OCI-M2 (cell line): ENCODE data around the gene NOS1AP.

Source experiments
- DNase-seq: peaks from one replicate; lab custom pipeline; 2025; ENCODE audit not compliant: unreplicated experiment; lab: John Stamatoyannopoulos, UW

NOS1AP gene

DNA sequence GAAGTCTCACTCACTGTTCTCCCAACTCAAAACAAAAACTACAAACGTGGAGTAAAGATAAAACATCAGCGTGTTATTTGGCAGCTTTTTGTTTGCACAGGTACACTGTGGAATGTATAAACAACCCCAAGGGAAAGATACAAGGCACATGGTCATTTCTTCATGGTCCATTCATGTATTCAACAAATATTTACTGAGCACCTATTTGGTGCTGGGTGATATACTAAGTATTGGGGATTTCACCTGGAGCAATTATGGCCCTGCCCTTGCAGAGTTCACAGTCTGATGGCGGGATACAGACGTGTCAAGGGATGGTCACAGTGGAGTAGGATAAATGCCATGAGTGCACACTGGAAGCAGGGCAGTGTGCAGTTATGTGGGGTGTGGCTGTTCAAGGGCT lies 171.1 kb downstream of the NOS1AP start:
- no peak for DNase-seq

DNA sequence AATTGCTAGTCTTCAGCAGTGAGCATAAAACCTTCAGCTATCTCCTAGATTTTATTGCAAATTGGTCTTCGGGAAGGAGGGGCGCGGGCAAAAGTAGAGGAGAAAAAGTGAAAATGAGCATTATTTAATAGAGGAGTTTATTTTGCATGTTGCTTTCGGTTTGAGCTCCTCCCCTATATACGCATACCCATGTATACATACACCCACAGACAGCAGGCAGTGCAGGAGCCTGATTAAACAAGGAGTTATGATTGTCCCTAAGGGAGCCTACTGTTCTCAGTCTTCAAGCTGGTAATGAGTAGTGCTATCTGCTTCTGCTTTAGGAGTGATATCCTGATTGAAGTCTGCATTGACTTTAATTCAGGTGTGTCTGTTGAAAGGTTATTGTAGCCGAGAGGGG lies 173.3 kb downstream of the NOS1AP start:
- DNase-seq: no peak

DNA sequence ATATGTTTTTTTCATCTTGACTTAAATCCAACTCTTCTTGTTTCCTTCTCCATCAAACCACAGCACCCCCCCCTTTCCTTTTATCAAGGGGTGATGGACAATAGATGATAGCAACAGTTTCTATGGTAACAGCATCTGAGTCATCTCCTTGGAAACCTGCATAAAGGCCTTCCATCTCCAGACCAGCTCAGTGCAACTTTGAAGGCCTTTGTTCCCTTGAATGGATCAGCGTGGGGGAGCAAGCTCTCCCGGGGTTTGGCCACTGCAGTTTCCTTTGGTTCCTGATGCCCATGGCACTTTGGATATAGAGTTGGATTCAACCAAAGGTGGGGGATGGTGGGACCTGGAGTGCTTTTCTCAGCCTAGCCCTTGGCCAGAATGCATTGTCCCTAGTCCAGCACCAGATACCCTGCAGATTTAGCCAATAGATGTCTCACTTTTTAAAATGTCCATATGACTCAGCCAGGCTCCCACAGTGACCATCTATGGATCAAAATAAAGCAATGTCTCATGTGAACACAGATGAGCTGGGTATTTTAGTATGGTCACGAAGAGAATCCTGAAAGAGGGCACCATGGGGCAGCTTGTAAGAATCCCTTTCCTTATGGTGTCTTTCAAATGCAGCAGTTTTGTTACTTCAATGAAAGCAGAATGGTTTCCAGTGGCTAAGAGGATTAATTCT lies 179.5 kb downstream of the NOS1AP start:
- DNase-seq: no peak

DNA sequence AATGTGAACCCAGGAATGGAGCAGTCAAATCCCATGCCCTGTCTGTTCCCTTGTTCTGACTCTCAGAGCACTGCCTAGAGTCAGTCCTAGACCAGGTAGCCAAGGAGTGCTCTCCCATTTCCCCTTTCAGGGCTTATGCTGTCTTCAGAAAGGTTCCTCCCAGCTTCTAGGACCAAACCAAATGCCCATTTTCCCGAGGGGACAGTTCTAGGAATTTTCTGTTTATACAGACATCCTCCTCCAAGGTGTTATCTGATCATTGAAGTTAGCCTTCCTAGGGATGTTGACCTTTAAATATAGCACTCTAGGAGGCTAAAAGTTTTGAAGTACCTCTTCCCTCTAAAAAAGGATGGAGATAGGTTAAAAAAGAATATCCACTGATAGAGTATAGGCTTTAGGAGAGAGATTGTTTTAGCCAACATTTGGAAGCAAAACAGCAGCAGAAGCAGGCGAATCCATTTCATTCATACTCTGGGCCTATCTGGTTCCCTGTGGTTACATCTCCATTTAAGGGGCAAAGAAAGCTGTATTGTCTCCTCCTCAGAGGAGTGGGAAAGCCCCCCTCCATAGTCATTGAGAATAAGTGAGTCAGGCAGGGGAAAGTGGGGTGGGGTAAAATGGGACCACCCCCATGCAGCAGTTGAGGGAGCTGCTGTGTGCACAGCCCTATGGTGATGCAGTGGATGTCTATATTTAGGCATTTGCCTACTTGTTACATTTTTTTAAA lies 180.7 kb downstream of the NOS1AP start:
- no peak for DNase-seq

DNA sequence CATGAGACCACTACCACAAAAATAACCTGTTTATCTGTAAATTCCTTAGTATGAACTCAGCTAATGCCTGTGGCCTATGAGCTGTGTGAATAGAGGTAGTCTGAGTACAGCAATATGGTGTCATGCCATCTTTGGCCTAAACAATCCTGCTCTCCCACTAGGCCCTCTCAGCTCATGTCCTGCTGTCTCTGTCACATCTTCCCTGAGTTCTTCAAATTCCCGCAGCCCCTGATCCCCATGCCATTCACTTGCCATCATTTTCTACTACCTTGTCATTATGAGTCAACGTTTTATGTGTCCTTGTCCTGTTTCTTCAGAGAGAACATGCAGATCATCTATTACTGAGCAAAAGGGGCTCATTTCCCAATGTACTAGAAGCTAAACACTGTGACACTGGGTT lies 181.6 kb downstream of the NOS1AP start:
- DNase-seq: no peak

DNA sequence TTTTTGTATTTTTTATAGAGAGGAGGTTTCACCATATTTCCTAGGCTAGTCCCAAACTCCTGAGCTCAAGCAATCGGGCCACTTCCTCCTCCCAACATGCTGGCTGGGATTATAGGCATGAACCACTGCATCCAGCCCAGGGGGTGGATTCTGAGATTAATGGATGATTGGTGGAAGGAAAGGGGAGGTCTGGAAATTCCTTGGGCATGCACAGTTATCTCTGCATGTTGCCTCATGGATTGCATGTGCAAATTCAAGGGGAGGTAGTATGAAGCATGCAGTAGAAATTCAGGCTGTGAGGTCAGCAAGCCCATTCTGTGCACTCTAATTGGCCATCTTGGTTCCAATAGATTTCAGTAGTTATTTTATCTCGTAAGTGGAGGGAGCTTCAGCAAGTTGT lies 182.7 kb downstream of the NOS1AP start:
- DNase-seq: no peak

DNA sequence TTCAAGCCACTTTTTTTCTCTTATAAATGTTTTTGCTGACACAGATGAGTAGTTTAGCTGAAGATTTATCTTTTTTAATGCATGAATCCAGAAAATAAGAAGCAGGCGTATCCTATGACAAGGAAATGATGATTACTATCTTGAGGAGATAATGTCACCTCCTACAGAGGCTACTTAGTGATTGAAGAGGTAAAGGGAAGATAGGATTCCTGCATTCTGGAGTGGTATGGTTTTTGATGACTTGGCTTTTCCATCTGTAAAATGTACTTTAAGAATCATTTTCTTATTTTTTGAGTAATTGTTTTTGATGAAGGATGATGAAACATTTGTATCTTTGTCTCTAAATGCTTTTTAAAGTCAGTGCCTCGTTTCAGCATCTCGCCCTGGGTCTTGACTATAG lies 184.3 kb downstream of the NOS1AP start:
- DNase-seq: no peak

DNA sequence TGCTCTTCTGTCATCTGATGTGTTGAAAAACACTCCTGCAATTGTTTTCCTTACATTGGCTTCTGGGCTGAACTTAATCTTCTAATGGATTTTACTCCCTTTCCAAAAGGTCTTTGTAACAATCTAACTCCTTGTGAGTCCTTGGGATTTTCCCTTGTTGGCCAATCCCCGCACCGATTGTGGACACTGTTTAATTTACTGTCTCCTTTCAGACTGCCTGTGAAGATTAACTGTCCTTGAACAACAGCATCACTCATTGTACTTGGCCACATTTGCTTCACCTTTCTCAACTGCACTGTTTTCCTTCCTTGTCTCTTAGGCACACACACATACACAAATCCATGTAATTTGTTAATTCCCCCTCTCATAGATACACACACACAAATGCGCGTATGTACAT lies 186.8 kb downstream of the NOS1AP start:
- no peak for DNase-seq

DNA sequence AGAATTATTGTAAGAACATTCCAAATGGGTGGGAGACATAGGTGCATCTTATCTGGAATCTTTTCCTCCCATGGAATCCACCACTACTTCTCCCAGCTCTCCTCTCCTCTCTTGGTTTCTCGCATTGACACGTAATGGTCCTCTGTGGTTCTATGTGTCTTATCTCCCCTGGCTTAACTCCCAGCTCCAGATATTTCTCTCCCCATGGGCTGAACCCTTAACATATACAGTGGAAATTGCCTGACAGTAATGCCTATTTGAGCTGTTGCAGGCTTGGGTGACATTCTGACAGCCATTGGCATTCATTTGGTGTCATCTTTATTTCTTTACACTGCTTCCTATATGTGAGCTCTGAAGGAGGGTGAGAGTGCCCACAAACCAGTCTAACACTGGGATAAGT lies 188.9 kb downstream of the NOS1AP start:
- no peak for DNase-seq

DNA sequence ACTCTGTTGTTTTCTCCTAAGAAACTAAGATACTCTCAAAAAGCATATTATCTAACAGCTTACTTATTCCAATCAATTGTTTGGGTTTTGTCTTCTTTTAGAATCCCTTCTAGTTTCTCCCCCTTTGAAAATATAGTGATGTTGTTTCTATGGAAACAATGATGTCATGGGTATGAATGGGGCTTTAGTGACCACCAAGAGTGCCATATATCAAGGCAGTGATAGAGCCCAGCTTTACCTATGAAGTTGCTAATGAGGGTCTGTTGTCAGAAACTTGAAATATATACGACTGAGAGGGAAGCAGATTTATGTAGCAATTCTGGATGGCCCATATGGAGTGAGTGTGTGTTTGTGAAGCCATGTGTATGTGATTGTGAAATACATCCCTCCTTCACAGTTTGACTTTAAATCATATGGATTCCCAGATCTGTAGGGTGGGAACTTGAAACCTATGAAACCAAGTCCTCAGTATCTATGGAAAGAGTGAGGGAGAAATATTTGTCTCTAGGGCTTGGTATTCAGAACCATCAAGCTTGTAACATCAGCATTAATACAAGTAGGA lies 190.5 kb downstream of the NOS1AP start:
- no peak for DNase-seq

DNA sequence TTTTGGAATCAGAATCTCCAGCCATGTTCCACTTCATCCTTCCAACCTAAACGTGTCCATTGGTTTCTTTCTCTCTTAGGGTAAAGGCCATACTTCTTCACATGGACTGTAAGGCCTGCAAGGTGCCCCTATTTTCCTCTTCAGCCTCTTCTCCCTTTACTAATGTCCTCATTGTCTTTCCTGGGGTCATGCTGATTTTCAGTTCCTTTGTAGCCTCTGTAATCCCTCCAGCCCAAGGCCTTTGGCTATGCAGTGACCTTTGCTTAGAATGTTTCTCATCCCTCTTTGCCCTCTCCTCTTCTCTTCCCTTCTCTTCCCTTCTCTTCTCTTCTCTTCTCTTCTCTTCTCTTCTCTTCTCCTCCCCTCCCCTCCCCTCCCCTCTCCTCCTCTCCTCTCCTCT lies 194.6 kb downstream of the NOS1AP start:
- DNase-seq: no peak

DNA sequence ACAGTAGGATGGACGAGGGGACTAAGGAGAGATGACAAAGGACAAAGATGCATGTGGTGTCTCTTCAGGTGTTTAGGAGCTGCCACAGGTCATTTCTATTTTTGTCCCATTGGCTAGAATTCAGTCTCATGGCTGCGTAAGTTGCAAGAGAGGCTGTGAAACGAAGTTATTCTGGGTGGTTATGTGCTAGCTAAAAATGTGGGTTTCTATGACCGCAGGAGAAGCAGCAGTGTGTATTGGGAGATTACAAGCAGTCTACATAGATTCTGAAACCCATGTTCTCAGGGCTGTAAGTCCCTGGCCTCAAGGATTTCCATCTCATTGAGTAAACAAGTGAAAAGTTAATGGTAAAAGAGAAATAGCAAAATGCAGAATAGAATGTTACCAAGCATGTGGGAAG lies 196.5 kb downstream of the NOS1AP start:
- DNase-seq: no peak

DNA sequence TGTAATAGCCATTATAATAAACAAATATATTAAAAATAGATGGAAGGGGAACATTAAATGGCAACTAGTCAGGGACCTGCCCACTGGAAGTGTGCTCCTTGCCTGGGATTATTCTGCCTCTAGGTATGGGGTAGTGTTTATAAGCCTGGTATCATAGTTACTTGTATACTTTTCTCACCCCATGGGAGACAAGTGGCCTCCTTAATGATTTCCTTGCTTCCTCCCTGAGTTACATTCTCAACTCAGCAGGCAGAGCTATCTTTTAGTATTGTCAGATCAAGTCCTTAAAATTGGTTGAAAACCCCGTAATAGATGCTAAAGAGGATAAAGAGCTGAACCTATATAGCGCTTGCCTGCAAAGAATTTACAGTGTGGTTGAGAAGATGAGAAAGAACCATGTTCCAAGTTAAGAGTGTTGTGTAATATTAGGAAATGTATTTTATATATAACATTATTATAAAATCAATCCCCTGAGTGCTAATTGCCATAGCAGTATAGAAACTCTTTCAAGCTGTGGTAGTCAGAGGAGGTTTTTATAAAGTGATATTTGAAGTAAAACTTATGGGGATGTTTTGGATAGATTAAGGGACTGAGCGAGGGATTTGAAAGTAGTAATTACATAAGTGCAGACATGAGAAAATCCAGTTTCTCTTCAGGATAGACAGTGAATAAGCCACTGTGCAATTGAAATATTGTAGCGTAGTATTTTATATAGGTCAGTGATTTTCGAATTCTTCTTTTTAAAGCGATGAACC lies 200.7 kb downstream of the NOS1AP start:
- no peak for DNase-seq

DNA sequence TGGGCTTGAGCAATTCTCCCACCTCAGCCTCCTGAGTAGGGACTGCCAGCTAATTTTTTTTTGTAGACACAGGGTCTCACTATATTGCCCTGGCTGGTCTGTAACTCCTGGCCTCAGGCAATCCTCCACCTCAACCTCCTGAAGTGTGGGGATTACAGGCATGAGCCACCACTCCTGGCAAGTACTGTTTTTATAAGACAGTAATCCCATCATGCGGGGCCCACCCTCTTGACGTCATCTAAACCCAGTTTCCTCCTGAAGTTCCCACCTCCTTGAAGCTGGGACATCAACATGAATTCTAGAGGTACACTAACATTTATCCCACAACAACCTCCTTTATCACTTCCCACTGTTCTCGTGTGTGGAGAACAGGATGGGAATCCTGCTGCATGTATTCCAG lies 202.5 kb downstream of the NOS1AP start:
- DNase-seq: no peak

DNA sequence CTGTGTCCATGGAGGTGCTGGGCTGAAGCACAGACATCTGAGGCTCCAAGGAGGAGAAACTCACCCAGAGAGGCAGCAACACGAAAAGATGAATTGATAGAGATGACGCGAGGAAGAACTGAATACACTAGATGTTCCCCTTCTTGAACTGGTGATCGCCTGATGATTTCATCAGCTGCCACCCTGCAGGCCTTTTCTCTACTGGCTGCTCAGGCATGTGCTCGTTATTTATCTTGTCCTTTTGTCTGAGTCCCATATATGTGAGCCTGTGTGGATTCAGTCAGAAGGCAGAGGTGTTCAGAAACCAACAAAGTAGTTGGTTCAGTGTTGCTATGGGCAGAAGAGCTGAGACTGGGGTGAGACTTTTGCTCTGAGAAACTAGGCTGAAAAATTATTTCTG lies 202.9 kb downstream of the NOS1AP start:
- no peak for DNase-seq

DNA sequence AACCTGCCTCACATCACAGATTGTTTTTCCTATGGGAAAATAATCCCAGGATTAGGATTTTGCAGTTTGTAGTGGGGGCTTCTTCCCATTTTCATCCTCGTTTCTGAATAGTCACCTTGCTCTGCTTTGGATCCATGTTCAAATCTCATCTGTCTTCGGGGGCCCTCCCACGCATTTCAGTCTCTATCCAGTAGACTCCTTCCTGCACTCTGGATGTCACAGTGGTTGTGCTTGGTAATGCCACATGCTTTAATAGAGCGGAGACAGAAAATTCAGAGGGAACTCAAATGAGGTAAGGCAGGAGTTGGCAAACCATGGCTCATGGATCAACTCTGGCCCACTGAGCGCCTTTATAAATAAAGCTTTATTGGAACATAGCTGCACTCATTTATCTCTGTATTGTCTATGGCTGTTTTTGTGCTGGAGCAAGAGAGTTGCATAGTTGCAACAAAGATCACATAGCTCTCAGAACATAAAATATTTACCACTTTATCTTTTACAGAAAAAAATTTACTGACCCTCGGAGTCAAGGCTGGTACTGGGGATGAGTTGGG lies 206.2 kb downstream of the NOS1AP start:
- DNase-seq: no peak

DNA sequence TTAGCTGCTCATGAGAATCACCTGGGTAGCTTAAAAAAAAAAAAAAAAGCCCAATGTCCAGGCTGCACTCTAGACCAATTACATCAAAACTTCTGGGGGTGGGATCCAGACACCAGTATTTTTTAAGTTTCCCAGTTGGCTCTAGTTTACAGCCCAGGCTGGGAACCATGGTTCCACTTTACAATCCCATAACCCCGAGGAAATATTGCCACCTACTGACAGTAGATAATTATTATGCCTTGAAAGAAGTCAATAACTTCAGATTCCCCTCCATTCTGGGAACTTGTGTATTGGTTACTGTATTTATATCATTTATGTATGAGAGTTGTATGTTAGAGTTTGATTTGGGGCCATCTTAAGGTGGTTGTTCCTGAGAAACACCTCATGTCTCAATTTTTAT lies 207.0 kb downstream of the NOS1AP start:
- DNase-seq: peak; percentile 5

DNA sequence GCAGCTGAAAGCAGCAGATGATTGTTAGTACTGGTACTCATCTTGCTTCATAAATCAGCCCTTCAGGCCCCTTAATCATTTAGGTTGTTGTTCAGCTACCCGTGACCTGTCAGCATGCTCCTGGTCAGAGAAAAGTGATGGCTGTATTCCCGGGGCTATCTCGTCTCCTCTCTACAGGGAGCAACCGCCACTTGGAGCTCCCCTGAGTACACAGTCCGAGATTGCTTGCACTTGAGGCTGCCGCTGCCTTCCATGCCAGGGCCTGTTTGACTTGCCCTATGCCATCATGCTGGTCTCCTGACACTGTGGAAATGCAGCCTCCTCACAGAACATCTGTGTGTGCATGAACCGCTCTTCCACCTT lies 209.6 kb downstream of the NOS1AP start:
- DNase-seq: no peak

DNA sequence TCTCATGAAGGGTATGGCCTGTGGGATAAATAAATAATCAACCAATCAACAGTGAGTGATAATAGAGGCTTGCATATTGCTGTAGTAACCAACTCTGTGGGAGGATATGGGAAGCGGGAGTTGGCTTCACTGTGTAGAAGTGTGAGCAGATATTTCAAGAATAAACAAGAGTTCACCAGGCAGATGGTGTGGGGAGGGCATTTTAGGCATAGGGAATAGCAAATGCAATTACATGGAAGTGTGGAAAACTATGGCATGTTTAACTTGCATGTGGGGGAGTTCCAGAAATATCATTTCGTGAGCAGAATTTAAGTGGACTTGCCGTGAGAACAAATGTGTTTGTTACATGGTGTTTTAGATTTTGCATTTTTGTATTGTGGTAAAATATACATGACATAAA lies 211.9 kb downstream of the NOS1AP start:
- DNase-seq: no peak

DNA sequence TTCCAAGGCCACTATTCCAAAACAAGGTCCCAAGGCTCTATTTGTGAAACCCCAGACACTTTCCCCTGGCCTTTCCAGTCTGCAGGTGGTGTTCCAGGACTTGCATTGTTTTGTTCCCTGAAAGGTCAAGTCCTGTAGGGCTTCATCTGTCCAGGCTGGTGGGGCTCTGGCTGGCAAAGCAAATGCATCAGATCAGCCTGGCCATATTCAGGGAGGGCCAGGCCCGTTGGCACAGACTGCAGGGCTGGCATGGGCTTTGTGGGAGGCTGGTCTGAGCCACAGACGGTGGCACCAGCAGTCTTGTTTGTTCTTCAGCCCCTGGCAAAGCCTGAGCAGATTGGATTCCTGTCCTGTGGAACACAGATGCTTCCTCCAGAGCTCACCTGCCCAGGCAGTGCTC lies 214.2 kb downstream of the NOS1AP start:
- no peak for DNase-seq

DNA sequence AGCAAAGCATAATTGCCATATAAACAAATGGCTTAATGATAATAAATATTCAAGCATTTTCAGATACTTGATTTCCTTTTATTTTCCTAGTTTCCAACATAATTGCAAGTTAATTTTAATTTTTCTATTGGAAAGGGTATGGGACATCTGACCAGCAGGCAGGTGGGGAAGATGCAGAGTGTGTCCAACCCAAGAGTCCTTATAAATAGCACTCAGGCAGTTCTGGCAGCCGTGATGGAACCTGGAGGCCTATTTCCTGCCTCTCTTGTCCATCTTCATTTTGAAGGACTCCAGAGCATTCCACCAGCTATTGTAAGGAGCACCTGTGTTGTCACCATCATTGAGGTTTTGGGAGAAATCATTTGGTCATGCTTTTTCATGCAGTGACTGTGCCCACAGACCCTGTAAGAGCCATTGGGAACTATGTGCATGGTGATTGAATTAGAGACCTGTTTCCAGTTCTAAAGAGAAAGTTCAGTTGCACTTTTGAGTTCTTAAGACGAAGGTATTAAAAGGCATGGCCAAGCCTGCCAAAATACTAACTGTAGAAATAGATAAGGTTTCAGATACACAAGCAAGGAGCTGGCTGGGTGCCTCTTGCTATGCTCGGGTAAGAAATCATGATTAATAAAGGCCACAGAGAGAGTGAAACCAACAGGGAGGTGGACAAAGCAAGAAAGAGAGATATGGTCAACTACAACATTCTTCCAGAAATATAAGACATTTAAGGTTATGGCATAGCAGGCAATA lies 214.9 kb downstream of the NOS1AP start:
- no peak for DNase-seq
